Tibial nerve (tissue), 3 donors: ENCODE results near the gene HECTD2.

ENCODE experiments used
- CTCF ChIP-seq, 5 experiments: fragments of 200-600 bp in 3 of 5; fragments of 450-650 bp in 2 of 5; sonication (generic) in 3 of 5; IDR thresholded peaks; one replicate each; pipeline ENCODE4 v1.5.1; 2016 to 2019; ENCODE audit warnings: antibody characterized with exemption in 5 of 5, mild to moderate bottlenecking in 3 of 5, moderate library complexity in 2 of 5
- POLR2A ChIP-seq, 2 donors: fragments of 450-650 bp; IDR thresholded peaks; one replicate each; pipeline ENCODE4 v1.6.1; 2017; ENCODE audit warnings: antibody characterized with exemption in 2 of 2, mild to moderate bottlenecking in 2 of 2, moderate library complexity in 2 of 2

- TF ChIP-seq CTCF (IDR thresholded peaks at IDR 0.05): no peak
- no peak for TF ChIP-seq POLR2A (IDR thresholded peaks at IDR 0.05)
Observed at GRCh38 chr10:91514787-91515186, 104.6 kb downstream of the HECTD2 start.
